ENCODE data around the gene LRRC14B. TPM values are rescaled to one million over a fixed set of nuclear protein-coding genes. Genes with fewer than 3 reads are reported as not detected.

Gene LRRC14B
- polyA plus RNA-seq, 1 of the 3 experiments (the other 2 are of a cell fraction): not detected

- no peaks in the 10 kb centered on the region for H4K20me1 ChIP-seq (ENCODE audit: insufficient read depth)
- no peak overlapping the region for H2AFZ ChIP-seq (ENCODE audit: low read depth)
- no peaks in the 10 kb centered on the region for H3K9me2 ChIP-seq
- DNase-seq: no peak
- CTCF ChIA-PET: interaction anchor here (1.6 kb wide), 1 partner anchor 8 kb away, joined by 4 read pairs; no protein-coding TSS in a partner anchor
- TF ChIP-seq MAX (IDR thresholded peaks at IDR 0.05; ENCODE audit: low read depth) (no peak), SIN3A (IDR thresholded peaks at IDR 0.05; ENCODE audit: borderline replicate concordance, low read depth, low read length) (no peak), USF1 (IDR thresholded peaks at IDR 0.05; ENCODE audit: borderline replicate concordance, low read depth) (no peak), POLR2AphosphoS5 (IDR thresholded peaks at IDR 0.05; ENCODE audit: low read depth, low read length) (no peak), IRF3 (IDR thresholded peaks at IDR 0.05; ENCODE audit: low read depth, low read length) (no peak), MEF2A (IDR thresholded peaks at IDR 0.05; ENCODE audit: borderline replicate concordance, low read depth) (no peak), PBX3 (IDR thresholded peaks at IDR 0.05) (no peak), MXI1 (IDR thresholded peaks at IDR 0.05; ENCODE audit: low read depth, low read length) (no peak), RFX5 (IDR thresholded peaks at IDR 0.05; ENCODE audit: low read length) (no peak), ZBTB33 (IDR thresholded peaks at IDR 0.05; ENCODE audit: borderline replicate concordance, low read depth) (no peak), RCOR1 (IDR thresholded peaks at IDR 0.05; ENCODE audit: low read length) (no peak), TEAD4 (IDR thresholded peaks at IDR 0.05; ENCODE audit: borderline replicate concordance, insufficient read depth) (no peak), JUND (IDR thresholded peaks at IDR 0.05) (no peak), NFIC (IDR thresholded peaks at IDR 0.05; ENCODE audit: borderline replicate concordance) (no peak), FOXJ3 (CRISPR knock-in tag; IDR thresholded peaks at IDR 0.05) (no peak), TCF12 (IDR thresholded peaks at IDR 0.05) (no peak)
- no peak overlapping the region for H3K9ac ChIP-seq
- H3K27me3 ChIP-seq (ENCODE audit: insufficient read depth): peaks cover 3% of the 10 kb centered on the region; the same call in 1 of the 2 replicates
- no peak overlapping the region for H3K4me2 ChIP-seq
- POLR2A ChIA-PET: no interaction called here
- no peaks in the 10 kb centered on the region for H3K79me2 ChIP-seq (ENCODE audit: insufficient read depth)
- peaks cover 0 to 13% of the 10 kb centered on the region in 2 experiments; a peak in 1 of 4 replicates for H3K4me1 ChIP-seq (ENCODE audit: control insufficient read depth in 1 of 2, insufficient read depth in 2 of 2, low read depth in 1 of 2, low read length in 1 of 2)
- 77% methylated on average over 8 of the region's 9 CpGs for WGBS (ENCODE audit: low lambda C conversion rate)
- H3K4me3 ChIP-seq (ENCODE audit: low read depth in 2 of 2, low read length in 1 of 2): no peak overlapping the region
- H3K27ac ChIP-seq (ENCODE audit: low read depth in 2 of 2, low read length in 1 of 2): no peak overlapping the region
- no peaks in the 10 kb centered on the region for H3K9me3 ChIP-seq
- H3K36me3 ChIP-seq (replicated peaks in 1 of 2; ENCODE audit: control insufficient read depth in 1 of 2, insufficient read depth in 2 of 2, low read length in 1 of 2): no peaks in the 10 kb centered on the region
- no peaks in the 10 kb centered on the region for H3F3A ChIP-seq (replicated peaks; ENCODE audit: insufficient read depth)
Measured at GRCh38 chr5:181160-181559, 10.1 kb upstream of the LRRC14B start.
